ENCODE data around the gene PPP2R2D. TPM values are rescaled to one million over a fixed set of nuclear protein-coding genes. Genes with fewer than 3 reads are reported as not detected.

The PPP2R2D gene
- total and polyA plus RNA-seq, 2 experiments from 2014 or later = 25.9 to 32.1 TPM

DNA sequence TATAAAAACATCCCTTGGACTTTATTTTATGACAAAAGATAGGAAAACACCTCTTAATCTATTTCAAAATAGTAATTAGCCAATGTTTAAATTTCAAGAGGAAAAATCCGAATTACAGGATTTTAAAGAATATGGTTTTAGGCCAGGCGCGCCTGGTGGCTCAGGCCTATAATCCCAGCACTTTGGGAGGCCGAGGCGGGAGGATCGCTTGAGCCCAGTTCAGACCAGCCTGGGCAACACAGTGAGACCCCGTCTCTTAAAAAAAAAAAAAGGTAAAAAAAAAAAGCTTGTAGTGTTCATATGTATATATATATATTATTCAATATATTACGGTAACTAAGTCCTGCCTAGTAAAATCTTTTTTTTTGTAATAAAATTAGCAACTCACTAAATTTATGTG is 79.5 kb downstream of the PPP2R2D start:
- peaks cover 4% of the 10 kb centered on the region for H3K4me1 ChIP-seq (ENCODE audit: insufficient read depth)

DNA sequence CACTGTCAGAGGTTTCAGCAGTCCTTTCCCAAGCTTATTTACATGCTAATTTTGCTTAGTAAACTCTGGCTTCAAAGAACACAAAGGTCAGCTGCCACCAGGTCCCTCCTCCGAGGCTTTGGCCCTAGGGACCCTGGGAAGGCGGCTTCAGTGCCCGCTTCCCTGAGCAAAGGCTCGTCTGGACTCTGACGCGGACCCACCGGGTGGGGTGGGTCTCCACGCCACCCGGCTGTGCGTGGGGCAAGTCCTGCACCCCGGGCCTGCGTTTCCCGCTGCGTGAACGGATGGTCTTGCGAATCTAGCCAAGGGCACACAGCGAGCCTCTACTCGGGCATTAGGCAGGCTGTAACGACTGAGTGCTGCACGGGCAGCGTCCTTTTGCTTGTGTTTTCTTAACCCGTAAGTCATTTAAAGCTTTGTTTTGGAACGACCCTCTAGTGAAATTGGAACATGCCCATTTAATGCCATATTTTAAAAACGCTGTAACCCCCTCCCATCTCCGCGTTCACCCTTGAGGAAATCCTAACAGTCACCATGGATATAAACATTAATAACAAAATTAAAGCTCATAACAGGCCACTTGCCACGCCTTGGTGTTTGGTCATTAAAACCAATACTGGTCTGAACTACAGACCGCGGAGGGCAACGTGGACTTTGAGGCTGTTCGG is 80.1 kb downstream of the PPP2R2D start:
- Histone ChIP-seq H3K9me3 (ENCODE audit: low read depth) (no peaks in the 10 kb centered on the region), H3K9me2 (replicated peaks; ENCODE audit: insufficient read depth) (no peaks in the 10 kb centered on the region), H3K27me3 (no peaks in the 10 kb centered on the region), H3K27ac (peak overlapping the region; percentile 78), H2AFZ (peak overlapping the region; percentile 78), H3K36me3 (replicated peaks; ENCODE audit: insufficient read depth, low read depth) (no peaks in the 10 kb centered on the region), H3K4me1 (ENCODE audit: insufficient read depth) (peaks cover 4% of the 10 kb centered on the region), H3K4me3 (peak overlapping the region; percentile 95), H3K79me2 (peaks cover 47% of the 10 kb centered on the region), H3K4me2 (peak overlapping the region; percentile 81), H4K20me1 (ENCODE audit: insufficient read depth, poor library complexity, severe bottlenecking) (peaks cover 42% of the 10 kb centered on the region)
- no peak for TF ChIP-seq EZH2phosphoT487 (IDR thresholded peaks at IDR 0.05; ENCODE audit: low read depth, severe bottlenecking, unreplicated experiment)
- TF ChIP-seq, protein P1, sequence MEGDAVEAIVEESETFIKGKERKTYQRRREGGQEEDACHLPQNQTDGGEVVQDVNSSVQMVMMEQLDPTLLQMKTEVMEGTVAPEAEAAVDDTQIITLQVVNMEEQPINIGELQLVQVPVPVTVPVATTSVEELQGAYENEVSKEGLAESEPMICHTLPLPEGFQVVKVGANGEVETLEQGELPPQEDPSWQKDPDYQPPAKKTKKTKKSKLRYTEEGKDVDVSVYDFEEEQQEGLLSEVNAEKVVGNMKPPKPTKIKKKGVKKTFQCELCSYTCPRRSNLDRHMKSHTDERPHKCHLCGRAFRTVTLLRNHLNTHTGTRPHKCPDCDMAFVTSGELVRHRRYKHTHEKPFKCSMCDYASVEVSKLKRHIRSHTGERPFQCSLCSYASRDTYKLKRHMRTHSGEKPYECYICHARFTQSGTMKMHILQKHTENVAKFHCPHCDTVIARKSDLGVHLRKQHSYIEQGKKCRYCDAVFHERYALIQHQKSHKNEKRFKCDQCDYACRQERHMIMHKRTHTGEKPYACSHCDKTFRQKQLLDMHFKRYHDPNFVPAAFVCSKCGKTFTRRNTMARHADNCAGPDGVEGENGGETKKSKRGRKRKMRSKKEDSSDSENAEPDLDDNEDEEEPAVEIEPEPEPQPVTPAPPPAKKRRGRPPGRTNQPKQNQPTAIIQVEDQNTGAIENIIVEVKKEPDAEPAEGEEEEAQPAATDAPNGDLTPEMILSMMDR (IDR thresholded peaks at IDR 0.05; ENCODE audit: poor library complexity) = no peak
- TF ChIP-seq EZH2 (IDR thresholded peaks at IDR 0.05; ENCODE audit: borderline replicate concordance) = no peak
- 6% methylated on average over 31 of the region's 31 CpGs for WGBS (ENCODE audit: low lambda C conversion rate, missing lambda C conversion rate)
- peak; percentile 68 for DNase-seq (ENCODE audit: low spot score)

More for the DNA sequence above, 79.5 kb downstream of the PPP2R2D start:
- no peaks in the 10 kb centered on the region for H3K36me3 ChIP-seq (replicated peaks; ENCODE audit: insufficient read depth, low read depth)
- H3K9me3 ChIP-seq (ENCODE audit: low read depth) = no peaks in the 10 kb centered on the region
- H3K27me3 ChIP-seq = no peaks in the 10 kb centered on the region
- H3K27ac ChIP-seq = no peak overlapping the region
- no peaks in the 10 kb centered on the region for H3K9me2 ChIP-seq (replicated peaks; ENCODE audit: insufficient read depth)
- H3K4me3 ChIP-seq = peak overlapping the region; percentile 95
- TF ChIP-seq EZH2phosphoT487 (IDR thresholded peaks at IDR 0.05; ENCODE audit: low read depth, severe bottlenecking, unreplicated experiment) = no peak
- TF ChIP-seq, protein P1 (IDR thresholded peaks at IDR 0.05; ENCODE audit: poor library complexity) = no peak
- no peak for TF ChIP-seq EZH2 (IDR thresholded peaks at IDR 0.05; ENCODE audit: borderline replicate concordance)
- H3K79me2 ChIP-seq = peaks cover 52% of the 10 kb centered on the region
- WGBS (ENCODE audit: low lambda C conversion rate, missing lambda C conversion rate) = 78% methylated on average over 8 of the region's 8 CpGs
- H2AFZ ChIP-seq = no peak overlapping the region
- peaks cover 48% of the 10 kb centered on the region for H4K20me1 ChIP-seq (ENCODE audit: insufficient read depth, poor library complexity, severe bottlenecking)
- peak overlapping the region; percentile 81 for H3K4me2 ChIP-seq
- DNase-seq (ENCODE audit: low spot score) = no peak

DNA sequence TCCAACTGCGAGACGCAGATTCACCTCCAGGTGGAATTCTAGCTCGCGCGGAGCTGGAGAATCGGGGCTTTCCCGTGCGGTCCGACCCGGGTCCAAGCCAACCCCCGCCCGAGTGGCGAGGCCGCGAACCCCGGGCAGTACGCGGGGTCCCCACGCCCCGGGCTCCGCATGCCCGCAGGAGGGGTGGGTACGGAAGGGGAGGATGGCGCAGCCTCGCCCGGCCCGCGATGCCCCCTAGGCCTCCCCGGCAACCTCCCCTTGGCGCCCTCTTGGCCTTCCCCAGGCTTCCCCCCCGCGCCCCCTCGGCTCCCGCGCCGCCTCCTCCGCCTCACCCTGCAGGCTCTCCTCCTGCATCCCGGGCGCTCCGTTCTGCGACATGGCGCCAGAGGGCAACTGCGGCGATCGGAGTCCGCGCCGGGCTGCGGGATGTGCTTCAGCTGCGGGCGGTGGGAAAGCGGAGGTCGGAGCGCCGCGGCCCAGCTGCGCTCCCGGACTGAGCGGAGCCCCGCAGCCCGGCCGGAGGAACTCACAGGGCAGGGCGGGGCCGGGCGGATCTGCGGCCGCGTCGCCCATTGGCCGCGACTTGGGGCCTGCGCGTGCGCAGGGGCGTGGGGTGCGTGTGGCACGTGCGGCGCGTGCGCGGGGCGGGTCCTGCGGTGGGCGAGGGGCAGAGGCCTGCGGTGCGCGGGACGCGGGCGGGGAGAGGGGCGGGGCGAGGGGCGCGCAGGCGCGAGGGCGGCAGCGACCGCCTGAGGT is 80.8 kb downstream of the PPP2R2D start, which contains the start of gene BNIP3:
Gene BNIP3, minus strand, starts transcription at position 495 of the 756 bp plus-strand sequence. Its CDS starts 117 bp downstream, at position 378.
- Histone ChIP-seq H3K79me2 (peaks cover 39% of the 10 kb centered on the region), H3K9me2 (replicated peaks; ENCODE audit: insufficient read depth) (no peaks in the 10 kb centered on the region), H3K4me2 (peak within 1 kb of the TSS; percentile 96), H3K27ac (peak within 1 kb of the TSS; percentile 78), H2AFZ (peak within 1 kb of the TSS; percentile 93), H4K20me1 (ENCODE audit: insufficient read depth, poor library complexity, severe bottlenecking) (peaks cover 35% of the 10 kb centered on the region), H3K36me3 (replicated peaks; ENCODE audit: insufficient read depth, low read depth) (no peaks in the 10 kb centered on the region), H3K4me1 (ENCODE audit: insufficient read depth) (peaks cover 4% of the 10 kb centered on the region), H3K4me3 (peak within 1 kb of the TSS; percentile 95), H3K27me3 (no peaks in the 10 kb centered on the region), H3K9me3 (ENCODE audit: low read depth) (no peaks in the 10 kb centered on the region)
- TF ChIP-seq, protein P1 (IDR thresholded peaks at IDR 0.05; ENCODE audit: poor library complexity) = no peak
- TF ChIP-seq EZH2 (IDR thresholded peaks at IDR 0.05; ENCODE audit: borderline replicate concordance) (no peak), EZH2phosphoT487 (IDR thresholded peaks at IDR 0.05; ENCODE audit: low read depth, severe bottlenecking, unreplicated experiment) (no peak)
- WGBS (ENCODE audit: low lambda C conversion rate, missing lambda C conversion rate) = under 1% methylated on average over 60 of the region's 100 CpGs
- peak; percentile 98 for DNase-seq (ENCODE audit: low spot score)

Data from hepatocyte (in vitro differentiated cells).